ENCODE results near the gene PLCL2.
A peak's percentile ranks its signal among the peaks of the same experiment; 100 is the strongest.
"Not testable (repeated sequence)": the region's sequence is repeated elsewhere in the genome, so short reads cannot be mapped to it uniquely, and the experiment has no call there.

PLCL2 gene

GRCh38 chr3:16961621-16962205, 77.0 kb downstream of the PLCL2 start:
- no peak for DNase-seq (ENCODE audit: low read depth in 2 of 2)

- no peak for DNase-seq (ENCODE audit: low read depth in 2 of 2)
Measured at GRCh38 chr3:16975083-16975482, 90.3 kb downstream of the PLCL2 start.

GRCh38 chr3:16978234-16978920, 93.6 kb downstream of the PLCL2 start:
- DNase-seq (ENCODE audit: low read depth in 2 of 2) = no peak

- DNase-seq (ENCODE audit: low read depth in 2 of 2) = no peak
Measured at GRCh38 chr3:16978921-16979271, 94.1 kb downstream of the PLCL2 start.

- DNase-seq (ENCODE audit: low read depth in 2 of 2) = not testable (repeated sequence)
Measured at GRCh38 chr3:16979769-16980515, 95.2 kb downstream of the PLCL2 start.

- not testable (repeated sequence) for DNase-seq (ENCODE audit: low read depth in 2 of 2)
Measured at GRCh38 chr3:16980526-16980925, 95.8 kb downstream of the PLCL2 start.

GRCh38 chr3:16982460-16982859, 97.7 kb downstream of the PLCL2 start:
- DNase-seq (ENCODE audit: low read depth in 2 of 2) = no peak

- no peak for DNase-seq (ENCODE audit: low read depth in 2 of 2)
Measured at GRCh38 chr3:16985608-16986007, 100.9 kb downstream of the PLCL2 start.

GRCh38 chr3:16987141-16987540, 102.4 kb downstream of the PLCL2 start:
- DNase-seq (ENCODE audit: low read depth in 2 of 2) = no peak

- DNase-seq (ENCODE audit: low read depth in 2 of 2) = no peak
Measured at GRCh38 chr3:16990163-16990562, 105.4 kb downstream of the PLCL2 start.

- DNase-seq (ENCODE audit: low read depth in 2 of 2) = no peak
Measured at GRCh38 chr3:16992198-16992597, 107.4 kb downstream of the PLCL2 start.

- no peak for DNase-seq (ENCODE audit: low read depth in 2 of 2)
Measured at GRCh38 chr3:16993227-16993626, 108.5 kb downstream of the PLCL2 start.

GRCh38 chr3:16994854-16995525, 110.2 kb downstream of the PLCL2 start:
- DNase-seq (ENCODE audit: low read depth in 2 of 2) = no peak

GRCh38 chr3:16995601-16996000, 110.8 kb downstream of the PLCL2 start:
- DNase-seq (ENCODE audit: low read depth in 2 of 2) = no peak

- no peak for DNase-seq (ENCODE audit: low read depth in 2 of 2)
Measured at GRCh38 chr3:16998236-16998923, 113.6 kb downstream of the PLCL2 start.

GRCh38 chr3:16999161-16999560, 114.4 kb downstream of the PLCL2 start:
- DNase-seq (ENCODE audit: low read depth in 2 of 2) = no peak

GRCh38 chr3:16999871-17000270, 115.1 kb downstream of the PLCL2 start:
- no peak for DNase-seq (ENCODE audit: low read depth in 2 of 2)

- no peak for DNase-seq (ENCODE audit: low read depth in 2 of 2)
Measured at GRCh38 chr3:17003457-17003856, 118.7 kb downstream of the PLCL2 start.

- DNase-seq (ENCODE audit: low read depth in 2 of 2) = no peak
Measured at GRCh38 chr3:17006132-17006852, 121.5 kb downstream of the PLCL2 start.

- DNase-seq (ENCODE audit: low read depth in 2 of 2) = no peak
Measured at GRCh38 chr3:17007284-17007683, 122.5 kb downstream of the PLCL2 start.

- peak; percentile 22 to 32 for DNase-seq (ENCODE audit: low read depth in 2 of 2)
Measured at GRCh38 chr3:17009826-17010225, 125.1 kb downstream of the PLCL2 start.
